A549 treated with AZD9567 at 1 μM for 4 hours (cell line): Measurements from ENCODE around the gene PCGF6. TPM values are rescaled to one million over a fixed set of nuclear protein-coding genes. Genes with fewer than 3 reads are reported as not detected.

Experiments
- total RNA-seq: library from RNA; stranded (reverse); fragments of 200-300 nt; extraction: Qiagen RNA extraction; gene quantifications from 5 replicates; pipeline ENCODE4 v1.2.3, GENCODE V29; 2022; ENCODE audit not compliant: insufficient read depth

The PCGF6 gene, protein sequence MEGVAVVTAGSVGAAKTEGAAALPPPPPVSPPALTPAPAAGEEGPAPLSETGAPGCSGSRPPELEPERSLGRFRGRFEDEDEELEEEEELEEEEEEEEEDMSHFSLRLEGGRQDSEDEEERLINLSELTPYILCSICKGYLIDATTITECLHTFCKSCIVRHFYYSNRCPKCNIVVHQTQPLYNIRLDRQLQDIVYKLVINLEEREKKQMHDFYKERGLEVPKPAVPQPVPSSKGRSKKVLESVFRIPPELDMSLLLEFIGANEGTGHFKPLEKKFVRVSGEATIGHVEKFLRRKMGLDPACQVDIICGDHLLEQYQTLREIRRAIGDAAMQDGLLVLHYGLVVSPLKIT
- total RNA-seq: 9.7 to 11.8 TPM (median 10.6 TPM) in 5 replicates

DNA sequence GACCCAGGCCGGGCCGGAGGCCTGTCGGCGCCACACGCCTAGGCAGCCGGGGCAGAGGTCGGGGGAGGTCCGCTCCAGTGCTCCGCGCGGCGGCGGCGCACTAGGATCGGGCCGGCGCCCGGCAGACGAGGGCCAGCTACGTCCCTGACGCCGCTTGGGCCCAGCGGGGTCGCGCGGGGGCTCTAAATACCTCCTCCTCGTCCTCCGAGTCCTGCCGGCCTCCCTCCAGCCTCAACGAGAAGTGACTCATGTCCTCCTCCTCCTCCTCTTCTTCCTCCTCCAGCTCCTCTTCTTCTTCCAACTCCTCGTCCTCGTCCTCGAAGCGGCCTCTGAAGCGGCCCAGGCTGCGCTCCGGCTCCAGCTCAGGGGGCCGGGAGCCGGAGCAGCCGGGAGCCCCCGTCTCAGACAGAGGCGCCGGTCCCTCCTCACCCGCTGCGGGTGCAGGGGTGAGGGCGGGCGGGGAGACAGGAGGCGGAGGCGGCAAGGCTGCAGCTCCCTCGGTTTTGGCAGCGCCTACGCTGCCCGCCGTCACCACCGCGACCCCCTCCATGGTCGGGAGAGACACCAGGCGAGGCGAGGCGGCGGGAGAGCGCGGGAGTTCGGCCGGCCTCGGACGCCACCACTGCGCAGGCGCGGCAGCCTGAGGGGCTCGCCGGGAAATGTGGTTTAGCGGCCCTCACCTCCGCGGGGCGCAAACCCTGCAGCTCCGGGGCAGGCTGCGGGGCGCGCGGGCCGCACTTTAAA is at the start of gene PCGF6:
TSS of gene PCGF6 (minus strand) at position 624 of the 744 bp plus-strand sequence. CDS start at position 550, 74 bp downstream.

GRCh38 chr10:103396067-103396788 is 45.3 kb upstream of the PCGF6 start, which contains the start of the genes ATP5MK and PDCD11:
ATP5MK (minus strand) TSS chr10:103396475; CDS start chr10:103392457, 4,018 bp downstream.
PDCD11 (plus strand) TSS chr10:103396626; CDS start chr10:103398427, 1,801 bp downstream.

GRCh38 chr10:103367782-103368518 is 17.0 kb upstream of the PCGF6 start, which contains the start of gene TAF5:
TAF5 (plus strand) TSS chr10:103367976; CDS start chr10:103367990, 14 bp downstream.

DNA sequence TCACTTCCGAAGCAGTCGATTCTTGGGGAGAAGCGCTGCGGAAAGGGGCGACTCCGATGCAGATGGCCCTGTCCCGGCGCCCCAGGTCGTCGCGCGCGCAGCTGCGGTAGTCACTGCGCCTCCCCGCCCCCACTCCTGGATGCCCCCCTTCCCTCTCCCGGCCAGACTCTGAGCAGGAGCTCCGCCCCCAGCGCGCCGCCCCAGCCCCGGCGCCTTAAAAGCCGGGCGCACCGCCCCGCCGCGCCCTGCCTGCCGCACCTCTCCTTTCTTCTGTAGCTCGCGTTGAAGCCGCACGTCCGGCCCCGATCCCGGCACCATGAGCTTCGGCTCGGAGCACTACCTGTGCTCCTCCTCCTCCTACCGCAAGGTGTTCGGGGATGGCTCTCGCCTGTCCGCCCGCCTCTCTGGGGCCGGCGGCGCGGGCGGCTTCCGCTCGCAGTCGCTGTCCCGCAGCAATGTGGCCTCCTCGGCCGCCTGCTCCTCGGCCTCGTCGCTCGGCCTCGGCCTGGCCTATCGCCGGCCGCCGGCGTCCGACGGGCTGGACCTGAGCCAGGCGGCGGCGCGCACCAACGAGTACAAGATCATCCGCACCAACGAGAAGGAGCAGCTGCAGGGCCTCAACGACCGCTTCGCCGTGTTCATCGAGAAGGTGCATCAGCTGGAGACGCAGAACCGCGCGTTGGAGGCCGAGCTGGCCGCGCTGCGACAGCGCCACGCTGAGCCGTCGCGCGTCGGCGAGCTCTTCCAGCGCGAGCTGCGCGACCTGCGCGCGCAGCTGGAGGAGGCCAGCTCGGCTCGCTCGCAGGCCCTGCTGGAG is 73.8 kb downstream of the PCGF6 start, which contains the start of gene INA:
TSS of gene INA (plus strand) at position 243 of the 817 bp plus-strand sequence. CDS start at position 317, 74 bp downstream.

Other genes starting within 250 kb of the PCGF6 start
- 65.8 to 87.6 TPM (median 70.8 TPM) in 5 replicates for gene NT5C2, start 157.9 kb downstream of the PCGF6 start, total RNA-seq
- gene RPEL1, start 105.3 kb downstream of the PCGF6 start, total RNA-seq: 0.05 TPM in 1 of 5 replicates, not detected in the others
- 21.6 to 27.2 TPM (median 22.4 TPM) in 5 replicates for gene INA, start 74.0 kb downstream of the PCGF6 start, total RNA-seq
- gene TAF5, start 16.8 kb upstream of the PCGF6 start, total RNA-seq: 1.6 to 3.1 TPM (median 2.6 TPM) in 5 replicates
- 514 to 773 TPM (median 531 TPM) in 5 replicates for gene ATP5MK, start 45.3 kb upstream of the PCGF6 start, total RNA-seq
- 34.9 to 42.8 TPM (median 38.3 TPM) in 5 replicates for gene PDCD11, start 45.5 kb upstream of the PCGF6 start, total RNA-seq
- 2.9 to 5.5 TPM (median 4.1 TPM) in 5 replicates for gene CALHM2, start 101.2 kb upstream of the PCGF6 start, total RNA-seq
- gene CALHM1, start 107.8 kb upstream of the PCGF6 start, total RNA-seq: not detected in 5 replicates
- gene CALHM3, start 128.1 kb upstream of the PCGF6 start, total RNA-seq: 0.28 to 0.42 TPM (median 0.38 TPM) in 4 of 5 replicates, not detected in the other
- gene NEURL1, start 142.6 kb upstream of the PCGF6 start, total RNA-seq: 0.24 to 0.53 TPM (median 0.37 TPM) in 4 of 5 replicates, not detected in the other